Measurements from ENCODE around the gene LRWD1. TPM values are rescaled to one million over a fixed set of nuclear protein-coding genes. Genes with fewer than 3 reads are reported as not detected.
A peak's percentile ranks its signal among the peaks of the same experiment; 100 is the strongest.

LRWD1 gene
- total RNA-seq, 1 donor from 2014 or later = 19.2 TPM

DNA sequence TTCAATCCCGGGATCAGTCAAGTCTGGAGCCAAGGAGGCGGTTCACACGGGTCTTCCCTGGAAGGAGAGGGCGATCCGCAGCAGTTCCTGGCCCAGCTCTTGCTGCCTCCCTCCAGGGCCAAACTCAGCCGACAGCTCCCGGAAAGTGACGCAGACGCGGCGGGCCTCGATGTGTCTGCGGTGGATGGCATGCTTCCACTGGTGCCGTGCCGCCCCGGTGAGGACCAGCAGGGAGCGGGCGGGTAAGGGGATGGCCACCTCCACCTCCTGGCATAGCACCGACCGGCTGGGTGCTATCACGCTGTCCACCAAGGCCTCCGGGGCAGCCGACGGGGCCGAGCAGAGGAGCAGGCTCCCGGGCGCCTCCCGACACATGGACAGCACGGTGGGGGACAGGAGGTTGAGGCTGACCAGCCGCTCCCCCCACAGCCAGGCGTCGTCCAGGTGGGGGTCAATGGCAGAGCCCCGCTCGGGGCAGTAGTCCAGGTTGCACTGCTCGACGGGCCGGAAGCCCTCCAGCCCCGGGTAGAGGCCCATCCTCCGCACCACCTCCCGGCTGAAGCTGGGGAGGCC is 7.3 kb upstream of the LRWD1 start:
- intact Hi-C loops (cut with DNase I) = no loop called here
- H3K4me3 ChIP-seq = no peak overlapping the region
- H3K4me1 ChIP-seq = no peaks in the 10 kb centered on the region
- H3K27ac ChIP-seq = no peak overlapping the region
- TF ChIP-seq, protein P1, sequence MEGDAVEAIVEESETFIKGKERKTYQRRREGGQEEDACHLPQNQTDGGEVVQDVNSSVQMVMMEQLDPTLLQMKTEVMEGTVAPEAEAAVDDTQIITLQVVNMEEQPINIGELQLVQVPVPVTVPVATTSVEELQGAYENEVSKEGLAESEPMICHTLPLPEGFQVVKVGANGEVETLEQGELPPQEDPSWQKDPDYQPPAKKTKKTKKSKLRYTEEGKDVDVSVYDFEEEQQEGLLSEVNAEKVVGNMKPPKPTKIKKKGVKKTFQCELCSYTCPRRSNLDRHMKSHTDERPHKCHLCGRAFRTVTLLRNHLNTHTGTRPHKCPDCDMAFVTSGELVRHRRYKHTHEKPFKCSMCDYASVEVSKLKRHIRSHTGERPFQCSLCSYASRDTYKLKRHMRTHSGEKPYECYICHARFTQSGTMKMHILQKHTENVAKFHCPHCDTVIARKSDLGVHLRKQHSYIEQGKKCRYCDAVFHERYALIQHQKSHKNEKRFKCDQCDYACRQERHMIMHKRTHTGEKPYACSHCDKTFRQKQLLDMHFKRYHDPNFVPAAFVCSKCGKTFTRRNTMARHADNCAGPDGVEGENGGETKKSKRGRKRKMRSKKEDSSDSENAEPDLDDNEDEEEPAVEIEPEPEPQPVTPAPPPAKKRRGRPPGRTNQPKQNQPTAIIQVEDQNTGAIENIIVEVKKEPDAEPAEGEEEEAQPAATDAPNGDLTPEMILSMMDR (IDR thresholded peaks at IDR 0.05) = no peak
- ATAC-seq = no peak
- H3K36me3 ChIP-seq = peaks cover 37% of the 10 kb centered on the region
- DNase-seq = no peak
- H3K9me3 ChIP-seq = no peaks in the 10 kb centered on the region
- no peaks in the 10 kb centered on the region for H3K27me3 ChIP-seq (ENCODE audit: low read depth)

DNA sequence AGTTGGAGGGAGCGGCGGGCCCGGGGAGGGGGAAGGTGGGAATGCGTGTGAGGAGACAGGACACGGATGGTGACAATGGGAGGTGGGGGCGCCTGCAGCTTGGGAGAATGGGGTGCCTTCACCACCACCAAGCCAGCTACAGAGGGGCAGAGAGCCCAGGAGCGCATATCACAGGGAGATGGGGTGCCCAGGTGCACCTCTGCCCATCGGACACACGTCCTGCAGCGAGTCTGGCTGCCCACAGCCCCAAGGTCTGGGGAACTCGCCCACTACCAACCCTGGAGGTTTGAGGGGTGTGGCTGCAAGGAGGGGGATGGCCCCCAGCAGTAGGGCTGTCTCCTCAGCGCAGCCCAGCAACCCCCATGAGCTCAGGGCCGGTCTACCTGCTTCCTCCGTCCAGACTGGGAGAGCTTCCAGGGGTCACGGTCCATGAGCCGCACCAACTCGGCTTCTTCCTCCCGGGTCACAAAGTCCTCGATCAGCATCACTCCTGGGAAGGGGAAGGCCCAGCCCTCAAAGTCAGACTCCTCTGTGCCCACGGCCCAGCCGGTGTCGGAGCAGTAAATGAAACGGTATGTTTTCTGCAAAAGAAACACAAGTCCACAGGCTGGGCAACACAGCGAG is 5.5 kb upstream of the LRWD1 start:
- intact Hi-C loops (cut with DNase I) = no loop called here
- DNase-seq (no peak), ATAC-seq (no peak)

DNA sequence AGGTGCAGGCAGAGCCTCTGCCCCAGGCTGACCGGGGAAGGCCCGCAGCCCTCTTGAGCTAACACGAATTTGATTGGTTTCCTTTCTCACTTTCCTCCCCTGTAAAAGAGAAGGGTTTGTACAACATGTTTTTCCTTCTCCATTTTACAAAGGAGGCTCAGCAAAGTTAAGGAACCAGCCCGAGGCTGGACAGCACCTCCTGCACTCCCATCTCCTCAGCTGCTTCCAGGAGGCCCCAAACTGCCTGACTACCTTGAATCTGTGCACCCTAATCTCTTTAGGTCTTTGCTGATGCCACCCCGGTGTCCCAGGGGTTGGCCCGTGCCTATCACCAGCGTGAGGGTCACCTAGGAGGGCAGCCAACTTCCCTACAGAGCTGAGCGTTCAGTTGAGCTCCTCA is 4.3 kb upstream of the LRWD1 start:
- Histone ChIP-seq H3K4me3 (no peak overlapping the region), H3K27ac (no peak overlapping the region), H3K9me3 (no peaks in the 10 kb centered on the region), H3K36me3 (peaks cover 37% of the 10 kb centered on the region), H3K4me1 (peaks cover 13% of the 10 kb centered on the region), H3K27me3 (ENCODE audit: low read depth) (no peaks in the 10 kb centered on the region)
- intact Hi-C loops (cut with DNase I) = no loop called here
- DNase-seq (no peak), ATAC-seq (no peak)
- TF ChIP-seq, protein P1 (IDR thresholded peaks at IDR 0.05) = no peak

More for the DNA sequence above, 5.5 kb upstream of the LRWD1 start:
- Histone ChIP-seq H3K27me3 (ENCODE audit: low read depth) (no peaks in the 10 kb centered on the region), H3K9me3 (no peaks in the 10 kb centered on the region), H3K4me1 (peaks cover 10% of the 10 kb centered on the region), H3K27ac (no peak overlapping the region), H3K4me3 (no peak overlapping the region), H3K36me3 (peaks cover 37% of the 10 kb centered on the region)
- TF ChIP-seq, protein P1 (IDR thresholded peaks at IDR 0.05) = no peak

- TF ChIP-seq, protein P1 (IDR thresholded peaks at IDR 0.05) = no peak
- Histone ChIP-seq H3K36me3 (peaks cover 18% of the 10 kb centered on the region), H3K27ac (peak overlapping the region; percentile 85), H3K4me1 (peaks cover 27% of the 10 kb centered on the region), H3K4me3 (peak overlapping the region; percentile 99), H3K27me3 (ENCODE audit: low read depth) (no peaks in the 10 kb centered on the region), H3K9me3 (no peaks in the 10 kb centered on the region)
- DNase-seq (no peak), ATAC-seq (peak in 1 of 2 donors; percentile 13)
- intact Hi-C loops (cut with DNase I) = no loop called here
Measured at GRCh38 chr7:102463841-102464576, 775 bp upstream of the LRWD1 start.

- intact Hi-C loops (cut with DNase I) = no loop called here
- H3K4me1 ChIP-seq = peaks cover 27% of the 10 kb centered on the region
- no peak overlapping the region for H3K27ac ChIP-seq
- ATAC-seq (no peak), DNase-seq (no peak)
- H3K36me3 ChIP-seq = peaks cover 23% of the 10 kb centered on the region
- TF ChIP-seq, protein P1 (IDR thresholded peaks at IDR 0.05) = no peak
- no peaks in the 10 kb centered on the region for H3K9me3 ChIP-seq
- H3K27me3 ChIP-seq (ENCODE audit: low read depth) = no peaks in the 10 kb centered on the region
- no peak overlapping the region for H3K4me3 ChIP-seq
Measured at GRCh38 chr7:102466097-102466496, 1.3 kb downstream of the LRWD1 start.

Measured in lower lobe of right lung (tissue), 2 donors.